Inflammatory macrophage treated with lipopolysaccharide for 4 hours (primary cell): ENCODE data around the gene PTPRB.

Experiments used
- DNase-seq: peaks from one replicate; pipeline ENCODE4 v3.0.0-alpha.2; 2020

PTPRB gene

DNA sequence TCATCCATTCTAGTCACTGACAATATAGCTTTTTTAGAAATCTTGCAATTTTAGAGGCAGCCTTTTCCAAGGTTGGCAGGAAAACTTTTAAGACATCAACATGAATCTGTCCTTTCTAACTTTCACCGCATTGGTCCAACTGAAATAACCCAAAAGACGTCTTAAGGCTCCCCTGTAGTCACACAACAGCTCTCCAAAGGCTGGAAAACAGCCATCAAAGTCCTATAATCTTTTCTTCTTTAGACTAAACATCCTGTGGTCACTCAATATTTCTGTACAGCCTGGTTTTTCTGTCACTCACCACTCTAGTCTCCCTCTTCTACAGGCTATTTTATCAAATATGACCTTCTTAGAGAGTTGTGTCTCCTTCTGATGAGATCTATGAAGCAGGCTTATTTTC is 4.5 kb upstream of the PTPRB start:
- DNase-seq: no peak

DNA sequence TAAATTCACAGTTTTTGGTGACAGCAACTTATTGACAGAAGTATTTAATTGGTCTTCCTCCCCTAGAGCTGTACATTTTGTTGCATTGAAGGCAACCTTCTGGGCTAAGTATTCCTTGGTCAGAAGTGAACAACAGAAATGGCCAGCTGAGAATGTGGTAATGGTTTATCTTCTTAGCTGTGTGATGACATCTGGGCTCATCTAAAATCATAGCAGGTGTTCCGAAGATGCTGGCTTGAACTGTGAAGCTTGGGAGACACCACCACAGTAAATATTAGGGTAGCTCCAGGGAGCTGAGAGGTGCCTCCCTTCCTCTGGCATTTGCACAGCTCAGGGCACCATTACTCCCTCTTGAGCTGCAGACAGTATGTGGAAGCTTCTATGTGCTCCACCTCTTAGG is 3.7 kb upstream of the PTPRB start:
- DNase-seq: no peak

DNA sequence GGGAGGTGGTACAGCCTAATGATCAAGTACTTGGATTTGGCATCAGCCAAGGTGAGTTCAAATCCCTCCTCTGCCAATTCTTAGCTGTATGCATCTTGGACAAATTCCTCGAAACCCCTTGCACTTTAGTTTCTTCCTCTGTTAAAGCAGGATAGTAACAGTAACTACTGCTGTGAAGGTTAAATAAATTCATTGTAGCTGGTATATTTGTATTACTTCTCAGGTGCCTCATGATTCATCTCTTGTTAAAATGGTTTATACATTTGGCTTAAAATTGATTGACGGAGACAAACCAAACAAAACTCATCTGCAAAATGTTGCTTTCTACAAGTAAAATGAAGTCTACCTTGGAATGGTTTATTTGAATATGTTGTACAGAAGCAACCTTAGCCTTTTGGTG is 2.3 kb upstream of the PTPRB start:
- no peak for DNase-seq

DNA sequence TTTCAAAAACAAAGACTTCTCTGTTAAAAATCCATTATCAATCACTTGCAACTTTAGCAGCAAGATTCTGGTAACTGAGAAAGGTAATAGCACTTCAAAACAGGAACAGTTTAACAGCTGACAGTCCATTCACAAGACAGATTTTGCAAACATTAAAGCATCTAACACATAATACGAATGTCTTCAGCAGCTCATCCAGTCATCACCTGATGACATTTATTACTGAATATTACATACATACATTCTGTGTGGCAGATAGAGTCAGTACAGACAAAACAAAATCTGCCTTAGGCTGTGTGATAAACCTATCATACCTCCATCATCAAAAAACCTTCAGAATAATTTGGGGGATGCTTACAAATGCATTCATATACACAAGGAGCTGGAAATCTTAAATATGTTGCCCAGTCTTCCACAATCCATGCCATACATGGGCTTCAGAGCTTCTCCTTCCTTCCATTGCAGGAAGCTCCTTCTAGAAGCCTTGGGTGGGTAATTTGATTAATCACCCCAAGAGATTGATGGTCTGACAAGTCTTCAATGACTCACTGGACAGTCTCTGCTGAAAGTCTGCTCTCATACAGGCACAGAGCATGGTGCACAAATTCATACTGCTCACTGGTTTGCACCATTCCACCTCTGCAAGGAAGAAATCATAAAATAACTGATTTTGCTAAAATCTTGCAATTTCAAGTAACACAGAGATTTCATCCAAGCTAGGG is 1.6 kb upstream of the PTPRB start:
- DNase-seq: no peak

DNA sequence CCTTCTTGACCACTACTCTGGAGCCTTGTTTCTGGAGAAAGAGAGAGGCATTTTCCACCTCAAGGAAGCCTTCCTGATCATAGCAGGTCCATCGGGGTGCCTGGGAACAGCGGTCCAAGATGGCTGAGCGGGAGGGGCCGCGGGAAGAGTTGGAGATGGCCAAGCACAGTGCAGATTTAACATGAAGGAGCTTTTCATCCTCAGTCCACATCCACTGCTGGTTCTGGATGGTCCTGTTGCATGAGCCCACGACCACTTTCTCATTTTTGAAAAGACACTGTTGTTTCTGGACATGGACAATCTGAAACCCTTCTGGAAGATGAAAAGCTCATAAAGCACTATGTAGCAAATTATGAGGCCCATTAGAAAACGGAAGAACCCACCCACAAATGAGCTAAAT is 1.5 kb downstream of the PTPRB start:
- no peak for DNase-seq

DNA sequence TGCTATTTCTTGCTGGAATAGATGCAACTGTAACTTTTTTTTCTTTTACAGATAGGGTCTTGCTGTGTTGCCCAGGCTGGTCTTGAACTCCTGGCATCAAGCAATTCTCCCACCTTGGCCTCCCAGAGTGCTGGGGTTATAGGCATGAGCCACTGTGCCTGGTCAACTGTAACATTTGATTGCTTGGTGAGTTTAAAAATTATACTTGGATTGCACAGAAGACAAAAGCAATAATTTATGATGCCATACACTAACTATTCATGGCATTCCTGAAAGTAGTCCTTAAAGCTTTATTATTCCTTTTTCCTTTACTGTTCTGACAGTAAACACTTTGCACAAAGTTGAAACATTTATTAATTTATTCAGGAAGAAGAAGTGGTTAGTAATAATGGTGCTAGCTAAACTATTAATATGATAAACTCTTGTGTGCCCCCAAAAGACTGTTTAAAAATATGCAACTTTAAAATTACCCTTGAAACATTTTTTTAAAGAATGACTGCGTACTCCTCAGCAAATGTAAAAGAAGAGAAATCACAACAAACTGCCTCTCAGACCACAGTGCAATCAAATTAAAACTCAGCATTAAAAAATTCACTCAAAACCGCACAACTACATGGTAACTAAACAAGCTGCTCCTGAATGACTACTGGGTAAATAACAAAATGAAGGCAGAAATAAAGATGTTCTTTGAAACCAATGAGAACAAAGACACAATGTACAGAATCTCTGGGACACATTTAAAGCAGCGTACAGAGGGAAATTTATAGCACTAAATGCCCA is 8.3 kb downstream of the PTPRB start:
- no peak for DNase-seq

DNA sequence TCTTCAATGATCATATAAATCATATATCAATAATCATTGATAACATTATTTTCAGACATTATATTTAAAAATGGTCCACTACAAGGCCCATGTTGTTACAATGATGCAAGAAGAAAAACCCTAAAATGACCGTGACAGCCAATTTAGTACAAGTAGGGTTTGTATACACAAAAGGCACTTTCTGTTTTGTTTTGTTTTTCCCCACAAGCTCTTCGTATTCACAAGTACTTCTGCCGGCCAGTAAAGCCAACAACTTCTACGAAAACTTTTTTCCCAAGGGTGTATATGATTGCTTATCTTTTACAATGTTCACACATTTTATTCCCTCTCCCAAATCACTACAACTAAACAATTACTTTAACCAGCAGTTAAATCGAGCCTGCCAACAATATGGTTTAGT is 9.6 kb downstream of the PTPRB start:
- no peak for DNase-seq

DNA sequence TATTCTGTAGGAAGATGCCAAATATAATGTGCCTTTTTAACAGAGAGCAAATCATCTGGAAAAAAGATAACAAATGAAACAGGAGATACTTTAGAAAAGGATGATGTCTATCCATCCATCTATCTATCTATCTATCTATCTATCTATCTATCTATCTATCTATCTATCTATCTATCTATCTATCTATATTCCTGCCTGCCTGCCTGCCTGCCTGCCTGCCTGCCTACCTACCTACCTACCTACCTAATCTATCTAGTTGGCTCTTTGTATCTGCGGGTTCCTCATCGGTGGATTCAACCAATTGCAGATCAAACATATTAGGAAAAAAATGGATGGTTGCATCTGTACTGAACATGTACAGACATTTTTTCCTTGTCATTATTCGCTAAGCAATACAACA is 11.0 kb downstream of the PTPRB start:
- DNase-seq: no peak

DNA sequence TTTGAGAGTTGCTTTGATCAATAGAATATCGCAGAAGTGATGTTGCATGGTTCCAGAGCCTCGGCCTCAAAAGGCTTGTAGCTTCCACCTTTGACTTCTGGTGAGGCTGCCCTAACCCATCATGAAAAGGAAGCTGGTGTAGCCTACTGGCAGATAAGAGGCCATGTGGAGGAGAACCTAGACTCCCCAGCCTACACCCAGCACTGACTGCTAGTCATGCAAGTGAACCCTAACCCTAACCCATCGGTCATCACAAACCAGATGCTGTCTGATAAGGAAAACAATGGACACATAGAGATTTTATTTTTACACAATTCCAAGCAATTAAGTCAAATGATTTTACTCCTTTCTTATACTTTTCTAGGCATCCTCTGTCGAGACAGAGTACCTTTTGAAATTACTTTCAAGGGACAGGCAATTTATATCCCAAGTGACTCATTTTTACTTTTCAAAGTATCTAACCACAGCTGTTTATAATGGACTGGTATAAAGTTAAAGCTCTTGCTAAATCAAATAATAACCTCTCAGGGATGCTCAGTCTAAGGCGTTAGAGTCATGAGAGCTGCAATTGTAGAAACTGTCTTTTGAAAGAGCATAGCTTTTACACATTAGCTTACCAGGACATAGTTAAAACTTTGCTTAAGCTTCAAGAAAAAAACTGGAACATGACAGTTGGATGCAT is 17.6 kb downstream of the PTPRB start:
- DNase-seq: no peak

DNA sequence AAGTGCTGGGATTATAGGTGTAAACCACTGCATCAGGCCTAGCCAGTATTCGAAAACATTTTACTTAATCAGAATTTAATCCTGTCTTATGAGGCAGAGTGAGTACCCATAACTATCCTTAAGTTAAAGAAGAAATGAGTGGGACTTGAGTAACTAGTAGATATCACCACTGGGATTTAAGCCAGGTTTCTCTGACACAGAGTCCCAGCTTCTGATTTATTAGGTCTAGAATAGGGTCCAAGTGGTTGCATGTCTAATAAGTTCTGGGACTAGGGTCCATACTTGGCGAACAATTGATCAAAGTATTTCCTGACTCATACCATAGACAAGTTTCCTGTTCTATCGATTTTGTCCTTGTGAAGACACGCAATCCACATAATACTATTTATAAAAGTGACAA is 18.9 kb downstream of the PTPRB start:
- no peak for DNase-seq

DNA sequence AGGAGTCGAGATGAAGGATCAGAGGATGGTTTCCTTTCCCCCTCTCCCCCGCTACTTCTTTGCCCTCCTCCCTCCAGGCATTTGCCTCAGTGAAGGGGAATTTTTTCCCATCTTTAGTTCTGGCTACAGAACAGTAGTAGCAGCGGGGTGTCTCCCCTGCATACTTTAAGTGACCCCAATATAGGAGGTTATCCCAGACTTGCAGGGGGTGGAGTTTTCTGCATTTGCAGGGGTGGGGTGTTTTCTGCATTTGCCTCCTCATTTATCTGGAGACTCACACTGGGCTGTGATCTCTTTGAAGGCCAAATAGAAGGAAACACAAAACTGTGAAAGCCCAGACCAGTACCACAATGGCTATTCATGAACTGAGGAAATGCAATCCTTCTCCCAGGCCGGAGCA is 19.8 kb downstream of the PTPRB start:
- DNase-seq: no peak

DNA sequence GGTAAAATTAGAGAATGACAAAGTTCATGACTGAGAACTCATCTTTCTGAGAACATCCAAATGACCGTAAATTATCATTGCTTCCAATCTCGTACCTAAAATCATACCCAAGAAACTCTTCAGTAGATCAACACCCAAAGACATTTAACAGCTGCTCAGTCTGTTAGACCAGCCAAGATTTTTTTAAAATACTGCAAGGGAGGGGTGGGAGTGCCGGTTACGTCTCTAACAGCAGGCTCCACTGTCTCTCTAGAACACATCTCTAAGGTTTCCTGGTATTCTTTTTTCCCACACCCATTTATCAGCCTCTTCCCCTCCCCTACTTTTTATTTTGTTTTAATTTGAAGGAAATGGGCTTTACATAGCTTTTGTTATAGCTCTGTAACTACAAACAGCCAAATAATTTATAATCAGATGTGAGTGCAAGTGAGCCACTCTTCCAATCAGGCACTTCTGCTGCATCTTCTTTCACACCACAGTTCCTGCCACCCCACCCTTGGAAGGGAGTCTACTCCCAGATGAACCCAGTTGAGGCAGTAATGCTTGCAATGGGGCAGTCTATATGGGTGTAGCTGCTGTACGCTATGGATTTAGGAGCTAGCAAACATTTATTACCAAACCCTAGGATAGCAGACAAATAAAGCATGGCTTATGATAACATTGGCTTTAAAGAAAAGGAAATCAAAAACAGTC is 21.9 kb downstream of the PTPRB start:
- no peak for DNase-seq

DNA sequence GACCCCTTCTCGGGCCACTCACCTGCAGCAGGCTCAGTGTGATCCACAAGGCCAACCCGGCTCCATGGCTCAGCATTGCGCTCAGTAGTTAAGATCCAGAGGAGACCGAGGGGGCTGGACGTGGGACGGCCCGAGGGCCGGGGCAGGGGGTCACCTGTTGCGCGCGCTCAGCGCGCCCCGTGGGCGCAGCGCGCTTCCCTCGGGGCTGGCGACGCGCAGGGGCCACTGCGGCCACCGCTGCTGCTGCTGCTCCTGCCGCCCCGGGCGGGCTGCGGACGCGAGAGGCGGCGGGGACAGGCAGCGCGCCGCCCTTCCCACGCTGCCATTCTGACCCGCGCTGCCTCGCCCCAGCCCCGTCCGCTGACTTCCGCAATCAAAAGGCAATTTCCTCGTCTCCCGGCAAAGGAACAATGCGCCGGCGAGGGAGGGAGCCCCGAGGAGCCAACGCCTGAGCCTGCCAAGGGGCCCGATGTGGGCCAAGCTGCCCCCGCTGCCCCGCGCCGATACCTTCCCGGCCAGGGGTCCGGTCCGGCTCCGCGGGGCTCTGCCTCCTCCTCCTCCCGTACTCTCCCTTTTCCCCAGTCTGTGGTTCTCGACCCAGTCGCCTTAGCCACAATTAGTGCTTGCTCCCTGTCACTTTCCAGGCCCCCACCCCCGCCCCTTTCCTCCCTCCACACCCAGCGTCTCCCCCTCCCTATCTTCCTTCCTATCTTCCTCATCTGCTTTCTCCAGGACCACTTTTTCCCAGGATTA is 27.3 kb downstream of the PTPRB start:
- DNase-seq: peak; percentile 34

DNA sequence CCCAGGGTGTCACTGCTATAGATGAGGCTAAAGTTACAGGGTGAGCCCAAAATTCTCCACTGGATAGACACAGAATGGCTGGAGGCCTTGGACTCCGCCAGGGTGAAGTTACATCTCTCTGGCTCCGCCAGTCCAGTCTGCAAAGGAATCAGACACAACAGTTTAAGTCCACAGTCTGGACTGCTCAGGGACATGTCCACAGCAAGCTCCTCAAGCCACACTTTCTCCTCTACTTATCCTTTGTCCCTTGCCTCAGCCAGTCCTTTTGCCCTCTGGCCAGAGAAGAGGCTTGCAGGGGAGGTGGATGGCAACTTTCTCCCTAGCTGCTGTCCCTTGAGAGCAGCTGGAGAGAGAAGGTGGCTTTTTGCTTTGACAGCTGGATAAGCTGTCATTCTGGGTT is 28.0 kb downstream of the PTPRB start:
- DNase-seq: no peak

DNA sequence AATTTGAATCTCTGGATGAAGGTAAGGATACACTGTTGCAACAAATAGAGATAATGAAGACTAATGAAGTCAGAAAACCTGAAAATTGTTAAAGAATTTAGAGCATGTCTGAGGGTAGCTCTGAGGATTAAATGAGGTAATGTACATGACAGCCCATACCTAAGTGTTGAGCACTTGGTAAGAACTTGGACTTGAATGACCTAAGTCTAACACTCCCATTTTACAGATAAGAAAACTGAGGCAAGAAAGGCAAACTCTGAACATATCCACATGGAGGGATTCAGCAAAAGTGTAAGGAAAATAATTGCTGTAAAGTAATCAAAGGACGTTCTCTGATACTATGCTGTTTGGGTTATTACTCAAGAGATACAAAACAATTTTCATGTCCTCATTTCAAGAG is 29.0 kb downstream of the PTPRB start:
- DNase-seq: no peak

DNA sequence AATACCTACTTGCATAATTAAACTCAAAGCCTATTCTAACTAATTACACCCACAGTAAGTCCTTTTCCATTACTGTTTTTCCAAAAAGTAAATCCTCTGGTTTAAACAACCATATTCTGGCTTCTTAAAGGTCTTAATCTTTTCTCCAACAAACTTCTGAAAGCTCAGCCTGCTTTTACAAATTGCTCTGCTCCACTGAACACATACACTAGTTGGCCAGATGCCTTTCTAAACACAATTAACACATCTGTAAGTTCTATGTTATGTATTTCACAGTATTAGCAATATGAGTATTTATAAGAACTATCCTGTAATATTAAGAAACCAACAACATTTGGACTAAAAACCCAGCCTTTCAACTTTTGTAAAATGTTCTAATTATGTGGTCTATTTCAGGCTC is 30.1 kb downstream of the PTPRB start:
- DNase-seq: no peak

DNA sequence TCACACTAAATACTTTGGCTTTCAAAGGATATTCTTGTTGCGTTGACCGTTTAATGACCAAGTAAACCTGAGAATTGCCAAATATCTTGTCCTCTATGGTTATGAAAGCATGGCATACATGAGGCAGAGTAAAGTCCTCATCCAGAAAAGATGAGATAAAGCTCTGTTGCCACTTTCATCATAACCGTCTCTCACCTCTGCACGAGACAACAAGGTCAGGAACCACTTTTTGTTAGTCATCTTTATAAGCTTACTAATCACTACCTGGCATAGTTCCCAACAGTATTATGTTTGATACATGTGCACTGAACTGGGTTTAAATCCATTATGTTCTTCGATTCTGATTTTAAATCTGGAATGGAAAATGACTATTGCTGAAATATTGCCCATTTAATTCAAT is 31.3 kb downstream of the PTPRB start:
- no peak for DNase-seq

DNA sequence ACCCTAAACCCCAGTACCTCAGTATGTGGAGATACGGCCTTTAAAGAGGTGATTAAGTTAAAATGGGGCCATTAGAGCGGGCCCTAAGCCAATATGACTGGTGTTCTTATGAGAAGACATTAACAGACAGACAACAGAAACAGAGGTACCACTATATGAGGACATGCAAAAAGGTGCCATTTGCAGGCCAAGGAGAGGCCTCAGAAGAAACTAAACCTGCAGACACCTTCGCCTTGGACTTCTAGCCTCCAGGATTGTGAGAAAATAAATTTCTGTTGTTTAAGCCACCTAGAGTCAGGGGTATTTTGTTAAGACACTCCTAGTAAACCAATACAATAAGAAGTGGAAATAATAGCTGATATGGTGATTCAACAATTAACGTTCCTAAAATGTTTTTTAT is 32.6 kb downstream of the PTPRB start:
- no peak for DNase-seq

DNA sequence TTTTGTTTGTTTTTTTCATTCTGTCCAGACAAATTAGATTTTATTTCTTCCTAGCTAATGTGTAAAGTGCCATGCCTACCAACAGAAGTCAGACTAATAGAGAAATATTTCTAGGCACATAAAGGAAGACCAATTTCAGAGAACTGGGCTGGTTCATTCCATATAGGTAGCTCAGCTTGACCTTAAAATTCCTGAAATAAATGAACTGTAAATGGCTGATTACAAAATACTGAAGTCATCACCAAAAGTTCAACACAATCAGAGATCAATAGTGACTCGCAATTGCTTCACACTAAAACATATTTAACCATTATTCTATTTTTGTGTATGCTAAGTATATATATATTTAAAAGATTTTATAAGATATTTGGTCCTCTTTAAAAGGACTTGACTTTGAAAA is 34.2 kb downstream of the PTPRB start:
- DNase-seq: no peak

DNA sequence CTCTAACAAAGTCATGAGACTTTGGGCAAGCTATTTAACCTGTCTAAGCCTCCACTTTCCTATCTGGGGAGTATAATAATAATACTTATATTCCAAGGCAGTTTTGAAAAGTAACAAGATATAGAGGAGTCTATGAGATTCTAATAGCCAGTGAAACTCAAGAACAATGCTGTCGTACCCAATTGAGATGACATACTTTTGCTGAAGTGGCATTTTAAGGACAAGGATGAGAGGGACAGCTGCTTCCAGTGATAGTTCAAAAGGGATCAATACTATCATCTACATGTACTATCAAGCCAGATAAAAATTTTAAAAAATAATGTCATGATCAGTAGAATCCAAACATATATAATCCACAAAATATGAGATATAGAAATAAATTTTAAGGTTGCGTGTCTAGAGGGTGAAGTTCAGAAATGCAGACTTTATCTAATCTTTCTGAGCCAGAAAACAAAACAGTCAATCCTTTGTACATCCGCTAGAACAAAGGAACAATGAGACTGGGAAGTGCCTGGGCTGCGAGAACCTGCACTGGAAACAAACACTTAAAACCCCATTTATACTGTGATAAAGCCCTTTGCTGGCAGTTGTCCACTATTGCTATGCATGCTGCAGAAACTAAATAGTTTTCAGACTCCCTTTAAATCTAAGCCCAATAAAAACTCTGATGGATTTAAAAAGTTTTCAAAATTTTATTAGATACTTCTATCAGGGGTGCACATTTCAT is 38.6 kb downstream of the PTPRB start:
- DNase-seq: no peak

DNA sequence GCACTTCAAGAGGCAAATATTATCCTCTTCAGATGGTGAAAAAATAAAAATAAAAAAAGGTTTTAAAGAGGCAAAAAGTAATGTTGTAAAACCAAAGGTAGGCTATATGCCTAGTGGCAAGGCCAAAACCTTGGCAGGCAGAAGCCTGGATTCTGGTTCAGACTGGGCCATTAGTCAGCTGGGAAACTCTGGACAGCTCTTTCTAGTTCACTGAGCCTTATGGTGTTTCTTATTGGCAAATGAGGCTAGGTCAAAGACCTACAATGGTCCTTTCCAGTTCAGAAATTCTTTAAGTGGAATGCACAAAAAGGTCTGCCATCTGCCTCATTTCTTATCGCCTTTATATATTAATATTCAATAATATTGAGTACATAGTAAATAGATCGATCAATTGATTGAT is 44.6 kb downstream of the PTPRB start:
- no peak for DNase-seq

DNA sequence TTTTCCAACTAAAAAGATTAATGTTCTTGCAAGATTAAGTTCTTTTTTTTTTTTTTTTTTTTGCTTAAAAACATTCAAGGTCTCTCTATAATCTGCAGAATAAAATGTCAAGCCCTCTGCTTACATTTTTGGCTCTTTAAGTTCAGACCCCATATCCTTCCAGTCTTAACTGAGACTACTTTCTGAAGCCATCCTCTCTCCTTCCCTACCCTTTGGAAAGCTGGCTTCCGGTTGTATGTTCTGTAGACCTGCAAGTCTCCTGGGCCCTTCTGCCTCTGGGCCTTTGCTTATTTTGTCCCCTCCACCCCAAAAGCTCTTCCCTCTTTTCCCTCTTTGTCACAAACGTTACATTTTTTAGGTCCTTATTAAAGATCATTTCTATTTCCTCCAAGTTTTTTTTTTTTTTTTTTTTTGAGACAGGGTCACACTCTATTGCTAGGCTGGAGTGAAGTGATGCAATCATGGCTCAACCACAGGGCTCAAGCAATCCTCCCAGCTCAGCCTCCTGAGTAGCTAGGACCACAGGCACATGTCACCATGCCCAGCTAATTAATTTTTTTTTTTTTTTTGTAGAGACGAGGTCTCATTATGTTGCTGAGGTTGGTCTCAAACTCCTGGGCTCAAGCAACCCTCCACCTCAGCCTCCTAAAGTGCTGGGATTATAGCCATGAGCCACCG is 46.5 kb downstream of the PTPRB start:
- DNase-seq: no peak
